HG03565 (cell line): ENCODE results near the gene RERE.
"Not testable (repeated sequence)": the region's sequence is repeated elsewhere in the genome, so short reads cannot be mapped to it uniquely, and the experiment has no call there.

Source experiments
- ATAC-seq: cut with Tn5 transposase; IDR thresholded peaks from one replicate; pipeline ENCODE4 v1.9.1; 2021; ENCODE audit warnings: mild to moderate bottlenecking, moderate library complexity; ENCODE audit not compliant: unreplicated experiment

RERE gene

DNA sequence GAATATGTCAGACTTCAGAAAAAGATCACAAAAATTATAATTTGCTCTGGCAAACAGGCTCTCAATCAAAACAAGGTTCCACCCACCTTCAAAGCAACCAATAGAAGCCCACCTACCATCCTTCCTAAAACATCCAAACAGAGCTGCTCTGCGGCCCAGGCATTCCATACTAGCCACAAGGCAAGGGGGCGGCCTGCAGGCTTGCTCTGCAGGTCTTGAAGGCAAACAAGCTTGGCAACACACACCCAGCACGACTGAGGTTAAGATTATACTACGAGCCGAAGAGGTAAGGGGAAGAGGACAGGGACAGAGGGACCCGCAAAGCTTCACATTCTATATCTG lies 292.3 kb downstream of the RERE start:
- no peak for ATAC-seq

DNA sequence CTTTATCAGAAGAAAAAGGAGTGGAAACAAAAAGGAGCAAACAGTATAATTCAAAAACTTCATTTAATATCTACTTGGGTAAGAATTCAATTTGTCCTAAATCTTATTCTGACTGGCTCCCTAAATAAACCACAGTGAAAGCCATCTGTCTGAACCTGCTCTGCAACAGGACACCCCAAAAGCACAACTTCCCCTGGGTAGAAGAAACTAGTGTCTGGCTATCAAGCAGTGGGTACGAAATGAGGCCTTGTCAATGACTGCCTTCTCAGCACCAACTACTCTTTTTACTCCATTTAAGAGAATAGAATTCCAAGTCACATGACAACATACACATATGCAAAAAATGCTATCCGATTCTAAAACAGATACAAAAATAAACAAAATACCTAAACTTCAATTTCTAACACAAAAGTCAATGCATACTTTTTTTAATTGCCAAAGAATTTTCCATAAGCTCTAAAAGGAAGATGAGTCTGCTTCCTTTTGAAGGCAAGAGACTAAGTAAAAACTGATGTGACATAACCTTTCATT lies 292.7 kb downstream of the RERE start:
- no peak for ATAC-seq

DNA sequence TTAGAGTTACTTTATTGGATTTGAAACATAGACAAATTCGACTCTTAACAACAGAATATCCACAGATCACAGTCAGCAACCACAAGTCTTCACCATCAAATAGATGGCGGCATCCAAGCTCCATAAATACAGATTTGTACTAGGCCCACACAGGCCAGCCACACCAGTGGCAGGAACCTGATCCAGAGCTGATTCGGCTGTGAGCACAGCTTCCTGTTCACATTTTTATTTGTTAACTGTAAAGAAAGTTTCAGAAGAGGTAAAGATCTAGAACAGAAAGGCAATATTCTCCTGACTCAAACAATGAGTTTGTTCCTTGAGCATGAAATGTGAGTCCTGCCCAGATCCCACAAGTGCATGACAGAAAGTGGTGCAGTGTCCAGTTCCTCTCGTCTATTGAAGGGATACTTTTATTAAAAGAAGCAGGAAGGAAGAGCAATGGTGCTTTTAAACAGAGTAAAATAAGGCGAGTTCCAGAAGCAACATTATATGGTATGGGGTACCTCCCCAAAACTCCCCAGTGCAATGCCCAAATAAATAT lies 293.7 kb downstream of the RERE start:
- no peak for ATAC-seq

DNA sequence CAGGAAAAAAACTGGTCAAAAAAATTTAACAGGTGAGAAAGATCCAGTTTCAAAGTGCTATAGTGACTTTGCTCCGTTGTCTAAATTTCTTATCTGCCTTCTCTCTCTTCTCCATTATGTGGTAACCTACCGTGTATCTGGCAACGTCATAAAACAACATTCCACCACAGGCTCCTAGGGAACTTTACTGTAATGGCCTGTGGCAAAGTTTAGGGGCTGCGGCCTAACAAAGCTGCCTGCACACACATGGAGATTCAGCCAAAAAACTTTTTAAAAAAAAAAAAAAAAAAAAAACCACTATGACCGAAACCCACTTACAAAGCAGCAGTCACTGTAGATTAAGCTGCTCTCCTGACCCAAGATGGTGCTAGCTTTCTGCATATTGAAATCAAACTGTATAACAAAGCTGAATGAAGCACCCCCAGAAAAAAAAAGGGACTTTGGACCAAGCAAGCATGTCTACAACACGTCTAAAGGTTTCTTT lies 296.9 kb downstream of the RERE start:
- ATAC-seq = no peak

DNA sequence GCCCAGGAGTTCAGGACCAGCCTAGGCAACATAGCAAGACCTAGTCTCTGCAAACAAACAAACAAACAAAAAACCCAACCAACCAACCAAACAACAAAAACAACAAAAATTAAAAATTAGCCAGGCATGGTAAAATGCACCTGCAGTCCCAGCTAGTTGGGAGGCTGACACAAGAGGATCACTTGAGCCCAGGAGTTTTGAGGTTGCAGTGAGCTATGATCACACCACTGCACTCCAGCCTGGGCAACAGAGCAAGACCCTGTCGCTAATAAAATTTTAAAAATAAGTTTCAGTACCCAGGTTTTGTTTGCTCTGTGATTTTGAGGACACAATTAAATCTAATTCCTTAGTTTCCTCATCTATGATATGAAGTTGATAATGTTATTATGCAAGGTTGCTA lies 298.3 kb downstream of the RERE start:
- no peak for ATAC-seq

DNA sequence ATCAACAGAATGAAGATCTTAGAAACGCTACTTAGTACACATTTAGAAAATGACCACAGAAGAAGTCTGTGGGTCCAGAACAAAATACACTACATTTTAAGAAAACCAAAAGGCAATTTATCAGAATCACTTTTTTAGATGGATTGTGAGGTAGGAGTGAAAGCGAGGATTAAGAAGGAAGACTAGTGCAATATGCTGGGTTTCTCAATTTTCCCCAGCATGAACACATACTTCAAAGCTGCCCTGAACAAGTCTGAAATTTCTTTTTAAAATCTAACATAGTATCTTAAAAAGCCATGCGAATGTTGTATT lies 299.0 kb downstream of the RERE start:
- ATAC-seq = no peak

DNA sequence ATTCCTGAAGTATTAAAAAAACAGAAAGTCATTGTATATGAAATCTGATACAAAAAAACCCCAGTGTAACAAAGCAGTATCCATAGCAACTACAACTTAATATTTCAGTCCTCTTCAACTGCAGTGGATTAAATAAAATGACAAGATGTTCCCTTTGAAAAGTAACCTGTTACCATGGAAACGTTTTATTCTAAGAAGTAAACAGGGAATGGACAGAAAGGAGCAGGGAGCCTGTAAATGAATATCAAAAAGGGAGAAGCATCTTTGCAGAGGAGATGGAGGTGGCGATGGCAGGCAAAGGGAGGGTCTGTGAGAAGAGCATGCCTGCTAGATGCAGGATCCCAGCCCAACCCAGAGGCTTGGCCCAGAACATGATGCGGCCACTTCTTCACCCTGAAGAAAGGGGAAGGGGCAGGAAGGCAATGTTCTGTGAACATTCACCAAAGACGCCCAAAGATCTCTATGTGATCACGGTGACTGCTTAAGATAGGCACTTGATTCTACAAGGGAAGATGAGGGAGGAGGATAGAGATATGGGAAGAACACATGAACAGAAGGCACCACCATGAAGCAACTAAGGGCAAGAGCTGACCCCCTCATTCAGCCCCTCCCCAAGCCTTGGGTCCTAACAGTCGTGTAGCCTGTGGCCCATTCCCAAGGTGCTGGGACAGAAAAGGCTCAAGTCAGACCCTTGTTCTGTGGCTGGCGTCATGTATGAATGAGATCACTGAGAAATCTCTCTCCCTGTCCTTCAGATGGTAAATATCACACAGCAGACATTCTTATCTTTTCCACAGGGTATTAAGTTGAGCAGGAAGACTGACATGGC lies 299.6 kb downstream of the RERE start:
- no peak for ATAC-seq

DNA sequence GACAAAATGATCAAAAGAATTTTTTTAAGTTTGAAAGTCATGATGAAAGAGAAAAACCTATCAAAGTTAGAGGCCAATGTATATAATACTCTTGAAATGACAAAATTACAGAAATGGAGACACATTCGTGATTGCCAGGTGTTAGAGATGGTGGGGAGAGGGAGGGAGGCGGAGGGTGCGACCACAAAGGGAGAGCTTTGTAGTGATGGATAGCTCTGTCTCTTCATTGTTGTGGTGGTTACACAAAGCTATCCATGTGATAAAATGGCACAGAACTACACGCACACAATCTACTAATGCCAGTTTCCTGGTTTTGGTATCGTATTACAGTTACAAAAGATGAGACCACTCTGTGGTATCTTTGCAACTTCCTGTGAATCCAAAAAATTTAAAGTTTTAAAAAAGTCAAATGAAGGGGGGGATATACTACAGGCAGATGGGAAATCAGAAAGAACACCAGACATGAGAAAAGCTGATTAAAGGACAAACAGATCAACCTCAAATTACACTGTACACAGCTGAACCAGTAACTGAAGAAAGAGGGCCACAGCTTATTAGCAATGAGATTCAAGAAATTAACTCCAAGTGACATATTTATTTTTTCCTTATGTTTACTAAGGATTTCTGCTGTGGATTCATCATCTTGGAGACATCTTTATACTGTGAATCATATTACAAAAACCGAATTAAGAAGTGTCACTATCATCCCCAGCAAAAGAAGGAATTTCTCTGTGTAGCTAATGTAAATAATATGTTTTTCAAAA lies 300.5 kb downstream of the RERE start:
- no peak for ATAC-seq

DNA sequence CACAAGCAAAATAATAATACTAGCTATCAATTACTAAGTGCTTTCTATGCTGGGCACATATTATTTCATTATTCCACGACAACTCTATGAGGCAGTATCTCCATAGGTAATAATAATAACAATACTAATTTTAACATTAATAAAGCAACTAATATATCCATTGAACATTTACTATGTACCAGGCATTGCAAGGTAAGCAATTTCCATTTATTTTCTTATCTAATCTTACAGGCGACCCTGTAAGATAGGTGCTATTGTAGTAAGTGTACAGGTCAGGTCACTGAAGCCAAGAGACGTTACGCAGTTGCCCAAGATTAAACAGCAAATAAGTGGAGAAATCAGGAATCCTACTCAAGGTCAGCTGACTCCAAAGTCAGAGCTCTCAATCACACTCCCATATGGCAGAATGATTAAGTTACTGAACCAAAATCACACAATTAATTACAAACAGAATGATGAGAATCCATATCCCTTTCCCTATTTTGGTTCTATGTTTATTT lies 301.1 kb downstream of the RERE start:
- no peak for ATAC-seq

DNA sequence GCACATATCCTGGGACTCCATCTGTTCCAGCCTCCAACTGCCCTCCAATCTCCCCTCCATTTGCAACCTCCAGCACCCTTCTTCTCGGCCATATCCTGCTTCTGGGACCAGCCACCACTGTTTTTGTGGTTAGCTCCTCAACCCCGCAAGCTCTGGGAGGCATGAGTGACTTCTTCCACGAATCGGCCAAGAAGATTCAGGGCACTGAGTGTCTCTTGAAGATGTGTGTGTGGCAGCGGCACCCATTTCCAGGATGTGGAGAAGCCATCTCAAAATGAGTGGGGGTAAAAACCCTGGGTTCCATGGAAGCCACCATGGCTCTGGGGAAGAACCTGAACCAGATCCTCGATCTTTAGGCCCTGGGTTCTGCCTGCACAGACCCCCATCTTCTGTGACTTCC lies 304.9 kb downstream of the RERE start:
- no peak for ATAC-seq

DNA sequence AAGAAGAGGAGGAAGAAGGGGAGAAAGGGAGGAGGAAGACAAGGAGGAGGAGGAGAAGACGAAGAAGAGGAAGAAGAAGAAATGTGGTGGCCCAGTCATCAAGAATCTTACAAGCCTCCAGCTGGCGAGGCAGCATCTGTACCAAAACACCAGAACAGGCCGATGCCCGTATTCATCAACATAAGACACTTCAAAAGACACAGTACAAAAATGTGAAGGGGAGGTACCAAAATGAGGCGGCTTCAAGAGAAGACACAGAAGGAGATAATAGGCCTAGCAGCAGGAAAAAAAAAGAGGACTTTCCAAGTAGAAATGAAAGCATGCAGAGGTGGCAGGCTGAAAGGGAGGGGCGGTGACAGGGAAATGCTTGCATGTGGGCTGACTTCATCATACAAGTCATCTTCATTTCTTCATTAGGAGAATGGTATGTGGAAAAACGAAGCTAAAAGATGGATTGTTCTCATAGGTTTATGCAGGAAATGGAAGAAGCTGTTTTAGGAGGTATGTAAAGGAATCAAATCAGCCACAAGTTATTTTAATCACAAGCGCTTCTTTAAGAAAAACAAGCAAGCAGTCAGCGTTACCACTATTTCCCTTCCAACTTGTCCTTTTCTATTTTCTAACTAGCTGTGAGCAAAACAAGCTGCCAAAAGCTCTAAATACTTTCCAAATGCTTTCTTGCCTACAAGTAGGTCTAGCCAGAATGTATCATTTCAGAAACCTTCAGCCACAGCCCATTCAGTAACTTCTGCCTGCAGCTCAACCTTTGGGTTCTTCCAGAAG lies 307.2 kb downstream of the RERE start:
- no peak for ATAC-seq

DNA sequence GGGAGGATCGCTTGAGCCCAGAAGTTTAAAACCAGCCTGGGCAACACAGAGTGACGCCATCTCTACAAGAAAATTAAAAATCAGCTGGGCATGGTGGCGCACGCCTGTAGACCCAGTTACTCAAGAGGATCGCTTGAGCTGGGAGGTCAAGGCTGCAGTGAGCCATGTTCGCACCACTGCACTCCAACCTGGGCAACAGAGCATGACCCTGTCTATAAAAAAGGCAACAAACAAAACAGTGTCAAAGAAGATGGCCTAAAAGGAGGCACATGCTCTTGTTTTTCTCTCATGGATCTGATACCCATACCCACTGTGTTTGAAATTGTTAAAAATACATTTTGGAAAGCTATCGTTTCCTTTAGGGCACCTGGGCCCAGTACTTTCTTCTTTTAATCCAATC lies 307.9 kb downstream of the RERE start:
- no peak for ATAC-seq

DNA sequence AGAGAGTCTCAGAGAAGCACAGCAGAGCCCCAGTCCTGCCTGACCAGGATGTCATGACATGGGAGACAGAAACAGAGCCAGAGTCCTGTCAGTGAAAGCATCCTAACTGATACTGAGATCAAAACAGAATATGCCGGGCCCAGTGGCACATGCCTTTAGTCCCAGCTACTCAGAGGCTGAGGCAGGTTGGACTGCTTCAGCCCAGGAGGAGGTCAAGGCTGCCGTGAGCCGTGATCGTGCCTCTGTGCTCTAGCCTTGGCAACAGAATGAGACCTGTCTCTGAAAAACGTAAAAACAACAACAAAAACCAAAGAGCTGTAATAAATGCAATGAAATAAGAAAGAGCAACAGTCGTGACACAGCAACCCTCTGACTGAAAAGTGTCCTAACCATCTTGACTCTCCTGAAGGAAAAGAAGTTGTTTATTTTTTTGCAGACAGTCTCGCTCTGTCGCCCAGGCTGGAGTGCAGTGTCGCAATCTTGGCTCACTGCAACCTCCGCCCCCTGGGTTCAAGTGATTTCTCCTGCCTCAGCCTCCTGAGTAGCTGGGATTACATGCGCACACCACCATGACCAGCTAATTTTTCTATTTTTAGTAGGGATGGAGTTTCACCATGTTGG lies 310.3 kb downstream of the RERE start:
- no peak for ATAC-seq

DNA sequence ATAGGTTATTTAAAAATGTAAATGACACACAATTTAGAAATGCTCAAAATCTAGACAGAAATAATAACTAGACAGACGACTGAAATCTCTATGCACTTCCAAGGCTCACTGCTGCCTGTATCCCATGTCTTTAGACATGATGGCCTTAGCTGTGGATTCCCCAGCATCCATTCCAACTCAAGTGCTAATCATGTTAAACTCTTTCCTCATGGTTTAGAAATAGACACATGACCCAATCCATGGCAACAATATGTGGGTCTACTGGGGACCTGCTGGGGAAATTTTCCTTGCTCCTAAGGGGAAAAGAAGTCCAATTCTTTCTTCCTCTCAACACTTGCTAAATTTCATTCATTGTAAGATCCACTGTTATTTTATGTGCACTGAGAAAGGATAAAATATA lies 311.0 kb downstream of the RERE start:
- no peak for ATAC-seq

DNA sequence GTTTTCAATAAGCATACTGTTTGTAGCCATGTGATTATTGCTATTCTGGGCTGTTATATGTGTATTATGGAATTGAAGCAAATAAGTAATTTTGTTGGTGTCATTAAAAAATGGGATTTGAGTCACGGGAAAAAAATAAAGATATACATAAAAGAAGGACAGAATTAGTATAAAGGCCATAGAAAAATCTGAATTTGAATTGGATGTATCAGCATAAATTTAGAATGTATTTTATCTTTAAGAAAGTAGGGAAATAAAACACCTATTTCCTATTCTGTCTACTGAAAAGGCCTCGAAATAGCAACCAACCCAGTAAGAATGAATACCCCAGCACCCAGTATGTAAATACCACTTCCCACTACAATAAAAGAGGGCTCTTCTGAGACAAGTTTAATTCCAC lies 313.6 kb downstream of the RERE start:
- no peak for ATAC-seq

DNA sequence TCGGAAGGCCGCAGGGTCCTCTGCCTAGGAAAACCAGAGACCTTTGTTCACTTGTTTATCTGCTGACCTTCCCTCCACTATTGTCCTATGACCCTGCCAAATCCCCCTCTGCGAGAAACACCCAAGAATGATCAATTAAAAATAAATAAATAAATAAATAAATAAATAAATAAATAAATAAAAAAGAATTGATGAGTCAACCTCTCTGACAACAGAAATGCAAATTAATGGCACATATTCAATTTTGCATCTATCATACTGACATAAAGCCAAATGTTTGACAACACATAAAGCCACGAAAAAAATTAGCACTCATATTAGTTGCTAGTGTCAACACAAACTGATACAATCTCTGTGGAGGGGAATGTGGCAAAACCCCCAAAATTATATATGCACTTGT lies 314.5 kb downstream of the RERE start:
- not testable (repeated sequence) for ATAC-seq

DNA sequence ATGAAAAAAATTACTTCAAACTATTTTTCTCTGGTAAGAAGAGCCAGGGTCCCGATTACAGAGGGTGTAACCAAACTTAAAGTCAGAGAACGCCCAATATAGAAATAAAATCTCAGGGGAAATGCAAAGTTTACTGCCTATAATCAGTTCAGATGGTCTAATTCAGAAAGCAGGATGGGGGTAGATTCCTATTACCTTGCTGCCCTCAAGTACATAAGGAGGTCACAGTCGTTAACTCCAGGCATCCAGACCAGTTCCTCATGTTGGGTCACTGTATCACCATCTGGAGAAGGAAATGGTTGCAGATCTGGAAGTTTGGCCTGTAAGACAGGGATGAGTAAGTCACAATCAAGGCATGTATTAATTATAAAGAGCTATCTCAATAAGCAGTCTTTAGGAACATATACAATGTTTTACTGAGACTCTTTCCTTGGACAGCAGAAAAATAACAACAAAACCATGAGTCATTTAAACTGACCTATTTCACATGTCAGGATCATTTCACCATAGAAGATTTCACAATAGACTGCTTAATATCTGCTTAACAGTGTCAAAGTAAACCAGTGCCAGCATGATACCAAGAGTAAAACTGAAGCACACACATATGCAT lies 320.1 kb downstream of the RERE start:
- no peak for ATAC-seq

DNA sequence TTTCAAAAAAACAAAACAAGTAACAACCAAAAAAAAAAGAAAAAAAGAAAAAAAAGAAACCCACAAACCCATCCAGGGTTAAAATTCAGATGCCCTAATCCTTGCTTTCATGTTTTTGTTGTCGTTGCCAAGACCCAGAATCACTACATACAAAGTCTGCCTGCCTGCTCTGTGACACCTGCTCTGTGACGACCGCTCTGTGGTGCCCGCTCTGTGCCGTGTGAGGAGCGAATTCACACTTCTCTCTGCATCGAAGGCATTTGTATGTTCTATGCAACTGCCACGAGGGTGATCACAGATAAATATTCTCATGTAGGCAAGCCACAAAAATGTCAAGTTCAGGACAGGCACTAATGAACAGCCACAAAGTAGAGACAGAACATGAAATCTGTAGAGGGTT lies 321.0 kb downstream of the RERE start:
- no peak for ATAC-seq

DNA sequence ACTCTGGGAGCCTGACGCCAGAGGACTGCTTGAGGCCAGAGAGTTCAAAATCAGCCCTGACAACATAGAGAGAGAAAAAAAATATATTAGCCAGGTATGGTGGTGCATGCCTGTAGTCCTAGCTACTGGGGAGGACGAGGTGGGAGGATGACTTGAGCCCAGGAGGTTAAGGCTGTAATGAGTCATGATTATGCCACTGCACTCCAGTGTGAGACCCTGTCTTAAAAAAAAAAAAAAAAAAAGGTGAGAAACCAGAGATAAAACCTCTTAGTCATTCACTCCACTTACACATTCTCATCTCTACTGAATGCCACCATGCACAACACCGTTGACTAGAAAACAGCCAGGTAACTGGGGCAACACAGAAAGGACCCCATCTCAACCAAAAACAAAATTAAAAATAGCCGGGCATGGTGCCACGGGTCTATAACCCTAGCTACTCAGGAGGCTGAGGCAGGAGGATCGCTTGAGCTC lies 321.5 kb downstream of the RERE start:
- ATAC-seq = no peak

DNA sequence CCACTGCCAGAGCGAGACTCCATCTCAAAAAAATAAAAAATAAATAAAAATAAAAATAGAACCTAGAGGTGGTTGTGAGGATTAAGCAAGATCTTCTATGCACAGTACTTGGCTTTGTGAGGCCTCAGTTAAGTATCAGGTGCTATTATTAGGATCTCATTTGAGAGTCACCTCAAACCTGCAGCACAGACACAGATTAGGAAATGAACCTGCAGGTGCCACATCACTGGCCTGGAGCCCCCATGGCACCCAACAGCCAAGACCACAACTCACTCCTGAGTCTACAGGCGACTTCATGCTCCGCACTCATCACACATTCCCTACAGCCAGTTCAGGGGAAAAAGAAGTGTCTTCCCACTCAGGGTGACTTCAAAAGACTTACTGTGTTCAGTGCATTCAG lies 322.8 kb downstream of the RERE start:
- no peak for ATAC-seq
